ENCODE results near the gene WDFY4.

Gene WDFY4

DNA sequence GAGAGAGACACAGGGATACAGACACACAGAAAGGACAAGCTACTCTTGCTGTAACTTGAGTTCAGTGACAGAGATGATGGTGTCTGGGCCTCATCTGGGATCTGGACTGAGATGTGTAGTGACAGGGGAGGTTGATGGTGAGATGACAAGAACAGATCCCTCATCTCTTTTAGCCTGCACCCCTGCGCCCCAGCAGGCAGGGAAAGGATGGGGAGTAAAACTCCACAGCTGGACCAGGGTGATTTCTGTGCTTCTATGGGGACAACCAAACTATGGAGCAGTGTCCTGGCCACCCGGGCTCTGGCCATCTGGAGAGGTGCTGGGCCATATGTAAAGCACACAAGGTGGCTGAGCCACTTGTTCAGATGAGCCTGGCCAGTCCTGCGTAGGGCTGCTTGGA, 259.5 kb downstream of the WDFY4 start:
- no peak for ATAC-seq
- no peak for TF ChIP-seq ZNF70 (CRISPR knock-in tag; IDR thresholded peaks at IDR 0.05)
- no peak for TF ChIP-seq ZNF565 (CRISPR knock-in tag; conservative IDR thresholded peaks at IDR 0.05; ENCODE audit: low read depth)
- TF ChIP-seq BACH2 (CRISPR knock-in tag; IDR thresholded peaks at IDR 0.05; ENCODE audit: borderline replicate concordance) = no peak
- TF ChIP-seq, protein P1, sequence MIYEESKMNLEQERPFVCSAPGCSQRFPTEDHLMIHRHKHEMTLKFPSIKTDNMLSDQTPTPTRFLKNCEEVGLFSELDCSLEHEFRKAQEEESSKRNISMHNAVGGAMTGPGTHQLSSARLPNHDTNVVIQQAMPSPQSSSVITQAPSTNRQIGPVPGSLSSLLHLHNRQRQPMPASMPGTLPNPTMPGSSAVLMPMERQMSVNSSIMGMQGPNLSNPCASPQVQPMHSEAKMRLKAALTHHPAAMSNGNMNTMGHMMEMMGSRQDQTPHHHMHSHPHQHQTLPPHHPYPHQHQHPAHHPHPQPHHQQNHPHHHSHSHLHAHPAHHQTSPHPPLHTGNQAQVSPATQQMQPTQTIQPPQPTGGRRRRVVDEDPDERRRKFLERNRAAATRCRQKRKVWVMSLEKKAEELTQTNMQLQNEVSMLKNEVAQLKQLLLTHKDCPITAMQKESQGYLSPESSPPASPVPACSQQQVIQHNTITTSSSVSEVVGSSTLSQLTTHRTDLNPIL (CRISPR knock-in tag; IDR thresholded peaks at IDR 0.05; ENCODE audit: low read depth) = no peak
- TF ChIP-seq, protein P2, sequence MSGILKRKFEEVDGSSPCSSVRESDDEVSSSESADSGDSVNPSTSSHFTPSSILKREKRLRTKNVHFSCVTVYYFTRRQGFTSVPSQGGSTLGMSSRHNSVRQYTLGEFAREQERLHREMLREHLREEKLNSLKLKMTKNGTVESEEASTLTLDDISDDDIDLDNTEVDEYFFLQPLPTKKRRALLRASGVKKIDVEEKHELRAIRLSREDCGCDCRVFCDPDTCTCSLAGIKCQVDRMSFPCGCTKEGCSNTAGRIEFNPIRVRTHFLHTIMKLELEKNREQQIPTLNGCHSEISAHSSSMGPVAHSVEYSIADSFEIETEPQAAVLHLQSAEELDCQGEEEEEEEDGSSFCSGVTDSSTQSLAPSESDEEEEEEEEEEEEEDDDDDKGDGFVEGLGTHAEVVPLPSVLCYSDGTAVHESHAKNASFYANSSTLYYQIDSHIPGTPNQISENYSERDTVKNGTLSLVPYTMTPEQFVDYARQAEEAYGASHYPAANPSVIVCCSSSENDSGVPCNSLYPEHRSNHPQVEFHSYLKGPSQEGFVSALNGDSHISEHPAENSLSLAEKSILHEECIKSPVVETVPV (CRISPR knock-in tag; IDR thresholded peaks at IDR 0.05) = no peak
- TF ChIP-seq, protein P3, sequence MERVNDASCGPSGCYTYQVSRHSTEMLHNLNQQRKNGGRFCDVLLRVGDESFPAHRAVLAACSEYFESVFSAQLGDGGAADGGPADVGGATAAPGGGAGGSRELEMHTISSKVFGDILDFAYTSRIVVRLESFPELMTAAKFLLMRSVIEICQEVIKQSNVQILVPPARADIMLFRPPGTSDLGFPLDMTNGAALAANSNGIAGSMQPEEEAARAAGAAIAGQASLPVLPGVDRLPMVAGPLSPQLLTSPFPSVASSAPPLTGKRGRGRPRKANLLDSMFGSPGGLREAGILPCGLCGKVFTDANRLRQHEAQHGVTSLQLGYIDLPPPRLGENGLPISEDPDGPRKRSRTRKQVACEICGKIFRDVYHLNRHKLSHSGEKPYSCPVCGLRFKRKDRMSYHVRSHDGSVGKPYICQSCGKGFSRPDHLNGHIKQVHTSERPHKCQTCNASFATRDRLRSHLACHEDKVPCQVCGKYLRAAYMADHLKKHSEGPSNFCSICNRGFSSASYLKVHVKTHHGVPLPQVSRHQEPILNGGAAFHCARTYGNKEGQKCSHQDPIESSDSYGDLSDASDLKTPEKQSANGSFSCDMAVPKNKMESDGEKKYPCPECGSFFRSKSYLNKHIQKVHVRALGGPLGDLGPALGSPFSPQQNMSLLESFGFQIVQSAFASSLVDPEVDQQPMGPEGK (CRISPR knock-in tag; IDR thresholded peaks at IDR 0.05; ENCODE audit: borderline replicate concordance) = no peak
- TF ChIP-seq RARB (CRISPR knock-in tag; IDR thresholded peaks at IDR 0.05) = no peak
- TF ChIP-seq ZFP30 (CRISPR knock-in tag; IDR thresholded peaks at IDR 0.05) = no peak
- TF ChIP-seq, protein P4, sequence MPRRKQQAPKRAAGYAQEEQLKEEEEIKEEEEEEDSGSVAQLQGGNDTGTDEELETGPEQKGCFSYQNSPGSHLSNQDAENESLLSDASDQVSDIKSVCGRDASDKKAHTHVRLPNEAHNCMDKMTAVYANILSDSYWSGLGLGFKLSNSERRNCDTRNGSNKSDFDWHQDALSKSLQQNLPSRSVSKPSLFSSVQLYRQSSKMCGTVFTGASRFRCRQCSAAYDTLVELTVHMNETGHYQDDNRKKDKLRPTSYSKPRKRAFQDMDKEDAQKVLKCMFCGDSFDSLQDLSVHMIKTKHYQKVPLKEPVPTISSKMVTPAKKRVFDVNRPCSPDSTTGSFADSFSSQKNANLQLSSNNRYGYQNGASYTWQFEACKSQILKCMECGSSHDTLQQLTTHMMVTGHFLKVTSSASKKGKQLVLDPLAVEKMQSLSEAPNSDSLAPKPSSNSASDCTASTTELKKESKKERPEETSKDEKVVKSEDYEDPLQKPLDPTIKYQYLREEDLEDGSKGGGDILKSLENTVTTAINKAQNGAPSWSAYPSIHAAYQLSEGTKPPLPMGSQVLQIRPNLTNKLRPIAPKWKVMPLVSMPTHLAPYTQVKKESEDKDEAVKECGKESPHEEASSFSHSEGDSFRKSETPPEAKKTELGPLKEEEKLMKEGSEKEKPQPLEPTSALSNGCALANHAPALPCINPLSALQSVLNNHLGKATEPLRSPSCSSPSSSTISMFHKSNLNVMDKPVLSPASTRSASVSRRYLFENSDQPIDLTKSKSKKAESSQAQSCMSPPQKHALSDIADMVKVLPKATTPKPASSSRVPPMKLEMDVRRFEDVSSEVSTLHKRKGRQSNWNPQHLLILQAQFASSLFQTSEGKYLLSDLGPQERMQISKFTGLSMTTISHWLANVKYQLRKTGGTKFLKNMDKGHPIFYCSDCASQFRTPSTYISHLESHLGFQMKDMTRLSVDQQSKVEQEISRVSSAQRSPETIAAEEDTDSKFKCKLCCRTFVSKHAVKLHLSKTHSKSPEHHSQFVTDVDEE (CRISPR knock-in tag; IDR thresholded peaks at IDR 0.05) = no peak
- no peak for TF ChIP-seq ZFP3 (CRISPR knock-in tag; IDR thresholded peaks at IDR 0.05)
- TF ChIP-seq ZC3H10 (CRISPR knock-in tag; IDR thresholded peaks at IDR 0.05) = no peak
- TF ChIP-seq ARNTL (CRISPR knock-in tag; IDR thresholded peaks at IDR 0.05; ENCODE audit: borderline replicate concordance, low read depth) = no peak
- no peak for TF ChIP-seq TCF4 (CRISPR knock-in tag; IDR thresholded peaks at IDR 0.05; ENCODE audit: borderline replicate concordance)

DNA sequence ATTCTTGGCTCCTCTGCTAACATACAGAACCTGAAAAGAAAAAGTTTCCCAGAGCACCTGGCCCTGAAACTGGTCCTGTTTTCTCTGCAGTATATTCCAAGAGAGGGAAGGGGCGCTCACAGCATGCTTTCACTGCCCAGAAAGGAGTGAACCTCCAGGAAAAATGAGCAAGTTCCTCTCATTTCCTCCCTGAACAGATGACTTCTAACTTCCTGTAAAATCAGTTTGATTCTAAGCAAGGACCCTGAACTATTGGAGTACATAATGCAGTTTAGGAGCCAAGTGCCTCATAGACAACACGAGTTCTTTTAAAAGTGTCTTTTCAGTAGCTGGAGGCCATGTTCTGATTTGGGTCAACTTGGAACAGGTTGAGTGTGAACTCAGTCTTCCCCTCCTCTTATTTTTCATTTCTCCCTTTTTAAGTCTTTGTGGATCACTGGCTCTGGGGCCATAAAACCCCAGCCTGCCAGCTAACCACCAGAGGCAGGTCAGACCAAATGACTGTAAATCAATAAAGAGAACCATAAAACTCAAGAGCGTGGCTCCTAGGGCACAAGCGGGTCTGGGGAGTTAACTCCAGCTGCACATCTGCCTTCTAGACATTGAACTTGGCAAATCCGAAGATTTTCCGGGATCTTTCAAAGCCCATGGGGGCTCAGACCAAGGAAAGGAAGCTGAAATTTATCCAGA, 260.9 kb downstream of the WDFY4 start:
- TF ChIP-seq TOX (CRISPR knock-in tag; IDR thresholded peaks at IDR 0.05; ENCODE audit: borderline replicate concordance) = no peak
- no peak for TF ChIP-seq BACH2 (CRISPR knock-in tag; IDR thresholded peaks at IDR 0.05; ENCODE audit: borderline replicate concordance)
- TF ChIP-seq ZNF8 (CRISPR knock-in tag; IDR thresholded peaks at IDR 0.05) = no peak
- TF ChIP-seq, protein P3 (CRISPR knock-in tag; IDR thresholded peaks at IDR 0.05; ENCODE audit: borderline replicate concordance) = no peak
- TF ChIP-seq SNAI2 (CRISPR knock-in tag; IDR thresholded peaks at IDR 0.05) = no peak
- no peak for TF ChIP-seq ZNF70 (CRISPR knock-in tag; IDR thresholded peaks at IDR 0.05)
- no peak for TF ChIP-seq GLIS3 (CRISPR knock-in tag; IDR thresholded peaks at IDR 0.05)
- TF ChIP-seq, protein P4 (CRISPR knock-in tag; IDR thresholded peaks at IDR 0.05) = no peak
- no peak for TF ChIP-seq CSDC2 (CRISPR knock-in tag; IDR thresholded peaks at IDR 0.05)
- TF ChIP-seq ZC3H10 (CRISPR knock-in tag; IDR thresholded peaks at IDR 0.05) = no peak
- TF ChIP-seq, protein P1 (CRISPR knock-in tag; IDR thresholded peaks at IDR 0.05; ENCODE audit: low read depth) = no peak
- TF ChIP-seq TCF4 (CRISPR knock-in tag; IDR thresholded peaks at IDR 0.05; ENCODE audit: borderline replicate concordance) = no peak
- TF ChIP-seq, protein P2 (CRISPR knock-in tag; IDR thresholded peaks at IDR 0.05) = no peak
- no peak for TF ChIP-seq OSR1 (CRISPR knock-in tag; IDR thresholded peaks at IDR 0.05)
- TF ChIP-seq, protein P5, sequence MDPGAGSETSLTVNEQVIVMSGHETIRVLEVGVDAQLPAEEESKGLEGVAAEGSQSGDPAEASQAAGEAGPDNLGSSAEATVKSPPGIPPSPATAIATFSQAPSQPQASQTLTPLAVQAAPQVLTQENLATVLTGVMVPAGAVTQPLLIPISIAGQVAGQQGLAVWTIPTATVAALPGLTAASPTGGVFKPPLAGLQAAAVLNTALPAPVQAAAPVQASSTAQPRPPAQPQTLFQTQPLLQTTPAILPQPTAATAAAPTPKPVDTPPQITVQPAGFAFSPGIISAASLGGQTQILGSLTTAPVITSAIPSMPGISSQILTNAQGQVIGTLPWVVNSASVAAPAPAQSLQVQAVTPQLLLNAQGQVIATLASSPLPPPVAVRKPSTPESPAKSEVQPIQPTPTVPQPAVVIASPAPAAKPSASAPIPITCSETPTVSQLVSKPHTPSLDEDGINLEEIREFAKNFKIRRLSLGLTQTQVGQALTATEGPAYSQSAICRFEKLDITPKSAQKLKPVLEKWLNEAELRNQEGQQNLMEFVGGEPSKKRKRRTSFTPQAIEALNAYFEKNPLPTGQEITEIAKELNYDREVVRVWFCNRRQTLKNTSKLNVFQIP (CRISPR knock-in tag; IDR thresholded peaks at IDR 0.05; ENCODE audit: borderline replicate concordance, low read depth) = no peak
- no peak for ATAC-seq
